Measurements from ENCODE around the gene CHD9.

Gene CHD9

DNA sequence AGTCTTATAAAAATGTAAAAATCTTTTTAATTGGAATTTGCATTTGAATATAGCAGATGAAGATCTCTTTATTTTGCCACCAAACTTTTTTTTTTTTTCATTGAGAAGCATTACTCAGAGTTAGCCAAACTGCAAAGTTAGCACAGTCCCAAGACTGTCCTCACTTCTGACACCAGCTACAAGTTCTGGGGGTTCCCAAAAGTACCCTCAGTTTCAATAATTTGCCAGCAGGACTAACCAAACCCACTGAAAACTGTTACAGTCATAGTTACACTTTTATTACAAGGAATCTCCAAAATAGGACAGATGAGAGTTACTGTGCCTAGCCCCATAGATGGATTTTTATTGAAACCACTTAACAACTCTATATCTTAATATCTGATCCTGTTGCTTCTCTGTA is 144.1 kb downstream of the CHD9 start:
- TF ChIP-seq, protein P1, sequence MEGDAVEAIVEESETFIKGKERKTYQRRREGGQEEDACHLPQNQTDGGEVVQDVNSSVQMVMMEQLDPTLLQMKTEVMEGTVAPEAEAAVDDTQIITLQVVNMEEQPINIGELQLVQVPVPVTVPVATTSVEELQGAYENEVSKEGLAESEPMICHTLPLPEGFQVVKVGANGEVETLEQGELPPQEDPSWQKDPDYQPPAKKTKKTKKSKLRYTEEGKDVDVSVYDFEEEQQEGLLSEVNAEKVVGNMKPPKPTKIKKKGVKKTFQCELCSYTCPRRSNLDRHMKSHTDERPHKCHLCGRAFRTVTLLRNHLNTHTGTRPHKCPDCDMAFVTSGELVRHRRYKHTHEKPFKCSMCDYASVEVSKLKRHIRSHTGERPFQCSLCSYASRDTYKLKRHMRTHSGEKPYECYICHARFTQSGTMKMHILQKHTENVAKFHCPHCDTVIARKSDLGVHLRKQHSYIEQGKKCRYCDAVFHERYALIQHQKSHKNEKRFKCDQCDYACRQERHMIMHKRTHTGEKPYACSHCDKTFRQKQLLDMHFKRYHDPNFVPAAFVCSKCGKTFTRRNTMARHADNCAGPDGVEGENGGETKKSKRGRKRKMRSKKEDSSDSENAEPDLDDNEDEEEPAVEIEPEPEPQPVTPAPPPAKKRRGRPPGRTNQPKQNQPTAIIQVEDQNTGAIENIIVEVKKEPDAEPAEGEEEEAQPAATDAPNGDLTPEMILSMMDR (IDR thresholded peaks at IDR 0.05; ENCODE audit: control insufficient read depth, extremely low read depth, insufficient read depth) = no peak
- no peak overlapping the region for H3K4me3 ChIP-seq (ENCODE audit: low read depth, low read length)
- no peak for DNase-seq (ENCODE audit: low read depth)

- no peak for DNase-seq (ENCODE audit: low read depth)
- TF ChIP-seq, protein P1 (IDR thresholded peaks at IDR 0.05; ENCODE audit: control insufficient read depth, extremely low read depth, insufficient read depth) = no peak
- H3K4me3 ChIP-seq (ENCODE audit: low read depth, low read length) = no peak overlapping the region
Observed at GRCh38 chr16:53201900-53202299, 147.1 kb downstream of the CHD9 start.

DNA sequence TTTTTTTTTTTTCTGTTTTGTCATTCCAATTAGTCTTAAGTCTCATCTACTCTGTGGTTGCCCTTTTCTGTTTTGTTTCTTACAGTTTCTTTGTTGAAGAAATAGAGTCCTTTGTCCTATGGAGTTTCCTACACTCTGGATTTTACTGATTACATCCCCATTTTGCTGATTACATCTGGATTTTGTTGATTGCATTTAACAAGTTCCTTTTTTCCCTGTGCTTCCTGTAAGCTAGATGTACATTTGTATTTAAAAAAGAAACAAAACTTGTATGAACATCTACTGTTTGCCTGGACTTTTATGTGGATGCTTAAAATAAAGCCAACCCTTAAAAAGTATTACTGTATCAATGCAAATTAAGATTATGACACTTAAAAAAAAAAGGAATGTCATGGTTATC is 147.6 kb downstream of the CHD9 start:
- TF ChIP-seq, protein P1 (IDR thresholded peaks at IDR 0.05; ENCODE audit: control insufficient read depth, extremely low read depth, insufficient read depth) = no peak
- DNase-seq (ENCODE audit: low read depth) = no peak

GRCh38 chr16:53207810-53208752 is 153.3 kb downstream of the CHD9 start:
- H3K4me3 ChIP-seq (ENCODE audit: low read depth, low read length) = peak overlapping the region; percentile 65
- TF ChIP-seq, protein P1 (IDR thresholded peaks at IDR 0.05; ENCODE audit: control insufficient read depth, extremely low read depth, insufficient read depth) = peak; percentile 76
- DNase-seq (ENCODE audit: low read depth) = peak; percentile 78

More for the DNA sequence above, 147.6 kb downstream of the CHD9 start:
- H3K4me3 ChIP-seq (ENCODE audit: low read depth, low read length) = no peak overlapping the region

- TF ChIP-seq, protein P1 (IDR thresholded peaks at IDR 0.05; ENCODE audit: control insufficient read depth, extremely low read depth, insufficient read depth) = no peak
- DNase-seq (ENCODE audit: low read depth) = no peak
- peak overlapping the region; percentile 65 for H3K4me3 ChIP-seq (ENCODE audit: low read depth, low read length)
Observed at GRCh38 chr16:53209429-53209828, 154.6 kb downstream of the CHD9 start.

- H3K4me3 ChIP-seq (ENCODE audit: low read depth, low read length) = peak overlapping the region; percentile 65
- DNase-seq (ENCODE audit: low read depth) = no peak
- TF ChIP-seq, protein P1 (IDR thresholded peaks at IDR 0.05; ENCODE audit: control insufficient read depth, extremely low read depth, insufficient read depth) = no peak
Observed at GRCh38 chr16:53209877-53210276, 155.1 kb downstream of the CHD9 start.
